ENCODE measurements around the gene GOLGA6A.

DNA sequence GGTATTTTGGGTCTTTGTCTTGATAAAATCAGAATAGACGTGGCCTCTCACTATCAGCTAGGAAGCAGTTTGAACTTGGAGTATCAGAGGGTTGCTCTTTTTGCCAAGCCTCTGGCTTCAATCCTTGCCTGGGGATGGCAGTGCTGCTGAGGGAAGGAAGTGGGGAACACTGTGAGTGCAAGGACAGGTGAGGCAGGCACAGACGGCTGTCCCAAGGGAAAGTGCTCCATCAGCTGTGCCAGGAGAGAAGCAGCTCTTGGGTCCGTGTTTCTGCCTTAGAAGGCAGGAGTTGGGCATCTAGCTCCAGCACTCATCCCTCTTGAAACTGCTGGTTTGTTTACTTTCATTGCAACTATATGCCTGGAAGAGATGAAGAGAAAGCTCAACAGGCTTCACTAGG lies 54.7 kb downstream of the GOLGA6A start:
- TF ChIP-seq ZNF350 (CRISPR knock-in tag; IDR thresholded peaks at IDR 0.05; ENCODE audit: borderline replicate concordance, low read depth) (no peak), MXI1 (IDR thresholded peaks at IDR 0.05; ENCODE audit: borderline replicate concordance, low read depth, low read length) (no peak), ZBTB14 (CRISPR knock-in tag; IDR thresholded peaks at IDR 0.05) (no peak), TCF7L2 (IDR thresholded peaks at IDR 0.05; ENCODE audit: low read depth, low read length) (no peak), ZNF83 (CRISPR knock-in tag; IDR thresholded peaks at IDR 0.05; ENCODE audit: borderline replicate concordance) (no peak), HMGXB4 (CRISPR knock-in tag; IDR thresholded peaks at IDR 0.05; ENCODE audit: borderline replicate concordance in 1 of 2, low read depth in 1 of 2) (no peak), JUNB (CRISPR knock-in tag; IDR thresholded peaks at IDR 0.05; ENCODE audit: borderline replicate concordance) (no peak), ATF7 (IDR thresholded peaks at IDR 0.05) (no peak), ATF7 (CRISPR knock-in tag; IDR thresholded peaks at IDR 0.05) (no peak), SUZ12 (IDR thresholded peaks at IDR 0.05; ENCODE audit: low read depth, low read length) (no peak)
- TF ChIP-seq, protein P1, sequence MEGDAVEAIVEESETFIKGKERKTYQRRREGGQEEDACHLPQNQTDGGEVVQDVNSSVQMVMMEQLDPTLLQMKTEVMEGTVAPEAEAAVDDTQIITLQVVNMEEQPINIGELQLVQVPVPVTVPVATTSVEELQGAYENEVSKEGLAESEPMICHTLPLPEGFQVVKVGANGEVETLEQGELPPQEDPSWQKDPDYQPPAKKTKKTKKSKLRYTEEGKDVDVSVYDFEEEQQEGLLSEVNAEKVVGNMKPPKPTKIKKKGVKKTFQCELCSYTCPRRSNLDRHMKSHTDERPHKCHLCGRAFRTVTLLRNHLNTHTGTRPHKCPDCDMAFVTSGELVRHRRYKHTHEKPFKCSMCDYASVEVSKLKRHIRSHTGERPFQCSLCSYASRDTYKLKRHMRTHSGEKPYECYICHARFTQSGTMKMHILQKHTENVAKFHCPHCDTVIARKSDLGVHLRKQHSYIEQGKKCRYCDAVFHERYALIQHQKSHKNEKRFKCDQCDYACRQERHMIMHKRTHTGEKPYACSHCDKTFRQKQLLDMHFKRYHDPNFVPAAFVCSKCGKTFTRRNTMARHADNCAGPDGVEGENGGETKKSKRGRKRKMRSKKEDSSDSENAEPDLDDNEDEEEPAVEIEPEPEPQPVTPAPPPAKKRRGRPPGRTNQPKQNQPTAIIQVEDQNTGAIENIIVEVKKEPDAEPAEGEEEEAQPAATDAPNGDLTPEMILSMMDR (CRISPR knock-in tag; IDR thresholded peaks at IDR 0.05), result no peak
- TF ChIP-seq, protein P2, sequence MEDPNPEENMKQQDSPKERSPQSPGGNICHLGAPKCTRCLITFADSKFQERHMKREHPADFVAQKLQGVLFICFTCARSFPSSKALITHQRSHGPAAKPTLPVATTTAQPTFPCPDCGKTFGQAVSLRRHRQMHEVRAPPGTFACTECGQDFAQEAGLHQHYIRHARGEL (CRISPR knock-in tag; IDR thresholded peaks at IDR 0.05), result no peak

Data from HepG2 (cell line).